ENCODE data around the gene KRIT1.

Gene KRIT1

DNA sequence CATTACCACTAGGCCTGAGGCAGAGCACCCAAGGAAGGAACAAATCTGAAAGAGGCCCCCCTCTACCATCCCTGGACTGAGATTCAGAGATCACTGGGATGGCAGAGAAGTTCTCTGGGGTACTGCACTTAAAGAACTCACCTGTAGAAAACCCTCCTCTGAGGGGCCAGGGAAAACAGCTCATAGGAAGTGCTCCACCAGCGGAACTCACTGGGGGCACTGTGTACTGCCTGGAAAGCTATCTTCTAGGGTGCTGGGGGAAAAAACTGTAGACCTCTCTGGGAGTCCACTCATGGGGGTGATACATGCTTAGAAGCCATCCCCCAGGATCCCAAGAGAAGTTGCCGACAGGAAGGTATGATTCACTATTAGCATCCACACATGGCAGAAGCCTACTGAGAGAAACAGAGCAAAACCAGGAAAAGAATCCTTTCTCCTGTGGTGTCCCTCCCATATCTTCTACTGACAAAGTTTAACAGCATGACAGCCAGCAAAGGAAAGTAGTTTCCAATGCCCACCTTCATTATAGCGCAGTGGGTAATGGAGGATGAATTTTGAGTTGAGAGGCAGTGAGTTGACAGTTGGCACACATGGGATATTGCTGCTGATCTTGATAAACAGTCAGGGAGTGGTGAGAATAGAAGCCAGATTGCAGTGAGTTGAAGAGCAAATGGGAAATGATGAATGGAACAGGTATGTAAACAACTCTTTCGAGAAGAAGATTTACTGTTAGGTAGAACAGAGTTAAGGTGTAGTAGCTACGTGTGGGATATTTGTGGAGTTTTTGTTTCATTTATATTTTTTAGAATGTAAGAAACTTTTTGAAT is 20.9 kb upstream of the KRIT1 start:
- H2BK120ac ChIP-seq (ENCODE audit: low read depth, low read length), result no peak overlapping the region
- no peak overlapping the region for H2BK15ac ChIP-seq (ENCODE audit: low read length)
- no peak overlapping the region for H3K23ac ChIP-seq (ENCODE audit: low read depth, low read length, poor library complexity)
- no peak overlapping the region for H3K4me2 ChIP-seq (ENCODE audit: insufficient read depth, low read length, poor library complexity, severe bottlenecking)
- no peak overlapping the region for H4K8ac ChIP-seq (ENCODE audit: low read depth, low read length)
- no peak overlapping the region for H3K4ac ChIP-seq (ENCODE audit: low read length)
- no peaks in the 10 kb centered on the region for H3K79me1 ChIP-seq (ENCODE audit: low read depth, low read length)
- H3K14ac ChIP-seq (ENCODE audit: low read length), result no peak overlapping the region
- H4K91ac ChIP-seq (ENCODE audit: low read depth, low read length, poor library complexity), result no peak overlapping the region
- H3K36me3 ChIP-seq (replicated peaks in 1 of 2; ENCODE audit: control insufficient read depth in 2 of 2, insufficient read depth in 2 of 2, low read length in 2 of 2), result no peaks in the 10 kb centered on the region
- H3K4me1 ChIP-seq (ENCODE audit: control insufficient read depth in 2 of 2, insufficient read depth in 1 of 2, low read depth in 1 of 2, low read length in 2 of 2), result no peaks in the 10 kb centered on the region
- H3K4me3 ChIP-seq (ENCODE audit: low read length in 2 of 2), result no peak overlapping the region
- no peak overlapping the region for H2AK5ac ChIP-seq (ENCODE audit: low read depth, low read length)
- no peak overlapping the region for H3K9ac ChIP-seq (ENCODE audit: low read depth, low read length, poor library complexity)
- no peak overlapping the region for H3K27ac ChIP-seq (replicated peaks; ENCODE audit: low read length)
- no peak overlapping the region for H3K18ac ChIP-seq (ENCODE audit: low read length)
- no peak overlapping the region for H2AFZ ChIP-seq (ENCODE audit: low read length)
- no peak overlapping the region for H2BK5ac ChIP-seq (ENCODE audit: low read length)
- DNase-seq (ENCODE audit: low spot score), result no peak
- H3K9me3 ChIP-seq (replicated peaks in 1 of 2; ENCODE audit: control insufficient read depth in 2 of 2, insufficient read depth in 1 of 2, low read depth in 1 of 2, low read length in 2 of 2), result peaks cover 0 to 17% of the 10 kb centered on the region in 2 donors
- H2BK12ac ChIP-seq (ENCODE audit: low read length), result no peak overlapping the region
- WGBS, 2 donors (ENCODE audit: extremely low coverage in 2 of 2, insufficient read length in 2 of 2, insufficient replicate concordance in 1 of 2), result no CpG with 5 or more reads among the region's 5 CpGs
- H3K27me3 ChIP-seq (ENCODE audit: control insufficient read depth in 3 of 3, insufficient read depth in 3 of 3, low read depth in 1 of 3, low read length in 3 of 3), result no peaks in the 10 kb centered on the region

- H4K91ac ChIP-seq (ENCODE audit: low read depth, low read length, poor library complexity), result no peak overlapping the region
- no peak overlapping the region for H2BK15ac ChIP-seq (ENCODE audit: low read length)
- no peak overlapping the region for H3K27ac ChIP-seq (replicated peaks; ENCODE audit: low read length)
- H3K79me1 ChIP-seq (ENCODE audit: low read depth, low read length), result peaks cover 3% of the 10 kb centered on the region
- H3K4me1 ChIP-seq (ENCODE audit: control insufficient read depth in 2 of 2, insufficient read depth in 1 of 2, low read depth in 1 of 2, low read length in 2 of 2), result no peaks in the 10 kb centered on the region
- peaks cover under 1 to 18% of the 10 kb centered on the region in 2 donors for H3K9me3 ChIP-seq (replicated peaks in 1 of 2; ENCODE audit: control insufficient read depth in 2 of 2, insufficient read depth in 1 of 2, low read depth in 1 of 2, low read length in 2 of 2)
- no peak overlapping the region for H3K18ac ChIP-seq (ENCODE audit: low read length)
- H2BK5ac ChIP-seq (ENCODE audit: low read length), result no peak overlapping the region
- H2AFZ ChIP-seq (ENCODE audit: low read length), result no peak overlapping the region
- WGBS, 2 donors (ENCODE audit: extremely low coverage in 2 of 2, insufficient read length in 2 of 2, insufficient replicate concordance in 1 of 2), result no CpG with 5 or more reads among the region's 7 CpGs
- no peak overlapping the region for H2BK12ac ChIP-seq (ENCODE audit: low read length)
- no peaks in the 10 kb centered on the region for H3K27me3 ChIP-seq (ENCODE audit: control insufficient read depth in 3 of 3, insufficient read depth in 3 of 3, low read depth in 1 of 3, low read length in 3 of 3)
- no peak overlapping the region for H2AK5ac ChIP-seq (ENCODE audit: low read depth, low read length)
- no peak overlapping the region for H3K4me3 ChIP-seq (ENCODE audit: low read length in 2 of 2)
- H3K4ac ChIP-seq (ENCODE audit: low read length), result no peak overlapping the region
- no peak overlapping the region for H2BK120ac ChIP-seq (ENCODE audit: low read depth, low read length)
- no peak for DNase-seq (ENCODE audit: low spot score)
- H3K4me2 ChIP-seq (ENCODE audit: insufficient read depth, low read length, poor library complexity, severe bottlenecking), result no peak overlapping the region
- no peak overlapping the region for H4K8ac ChIP-seq (ENCODE audit: low read depth, low read length)
- H3K14ac ChIP-seq (ENCODE audit: low read length), result no peak overlapping the region
- H3K23ac ChIP-seq (ENCODE audit: low read depth, low read length, poor library complexity), result no peak overlapping the region
- H3K36me3 ChIP-seq (replicated peaks in 1 of 2; ENCODE audit: control insufficient read depth in 2 of 2, insufficient read depth in 2 of 2, low read length in 2 of 2), result peaks cover 1 to 9% of the 10 kb centered on the region in 2 donors
- H3K9ac ChIP-seq (ENCODE audit: low read depth, low read length, poor library complexity), result no peak overlapping the region
Measured at GRCh38 chr7:92260248-92260781, 14.6 kb upstream of the KRIT1 start.

DNA sequence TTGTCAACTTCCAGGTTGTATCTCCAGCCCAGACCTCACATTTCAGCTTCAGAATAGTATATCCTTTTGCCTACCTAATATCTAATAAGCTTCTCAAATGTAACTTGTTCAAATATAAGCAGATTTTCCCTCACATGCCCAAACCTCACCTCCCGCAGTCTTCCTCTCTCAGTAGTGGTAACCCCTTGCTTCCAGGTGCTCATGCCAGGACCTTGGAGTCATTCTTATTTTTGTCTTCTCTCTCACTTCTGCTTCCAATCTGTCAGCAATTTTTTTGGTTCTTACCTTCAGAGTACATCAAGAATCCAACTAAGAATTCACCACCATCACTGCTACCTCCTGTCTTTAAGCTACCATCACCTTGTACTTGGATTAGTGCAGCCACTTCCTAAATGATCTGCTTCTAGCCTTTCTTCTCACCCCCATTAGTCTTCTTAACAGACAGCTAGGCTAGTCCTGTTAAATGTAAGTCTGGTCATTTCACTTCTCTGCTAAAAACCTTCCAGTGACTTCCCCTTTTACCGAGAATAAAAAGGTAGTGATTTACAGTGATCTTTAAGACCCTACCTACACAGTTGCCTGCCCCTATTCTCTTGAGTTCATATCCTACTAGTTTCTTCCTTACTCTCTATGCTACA is 14.0 kb upstream of the KRIT1 start:
- H2BK12ac ChIP-seq (ENCODE audit: low read length), result no peak overlapping the region
- H3K9me3 ChIP-seq (replicated peaks in 1 of 2; ENCODE audit: control insufficient read depth in 2 of 2, insufficient read depth in 1 of 2, low read depth in 1 of 2, low read length in 2 of 2), result peaks cover 2 to 21% of the 10 kb centered on the region in 2 donors

GRCh38 chr7:92259062-92259461 is 13.3 kb upstream of the KRIT1 start:
- Histone ChIP-seq H3K27ac (replicated peaks; ENCODE audit: low read length) (no peak overlapping the region), H4K91ac (ENCODE audit: low read depth, low read length, poor library complexity) (no peak overlapping the region), H3K4me1 (ENCODE audit: control insufficient read depth in 2 of 2, insufficient read depth in 1 of 2, low read depth in 1 of 2, low read length in 2 of 2) (no peaks in the 10 kb centered on the region), H2BK15ac (ENCODE audit: low read length) (no peak overlapping the region), H3K4me2 (ENCODE audit: insufficient read depth, low read length, poor library complexity, severe bottlenecking) (no peak overlapping the region), H2AK5ac (ENCODE audit: low read depth, low read length) (no peak overlapping the region), H2BK120ac (ENCODE audit: low read depth, low read length) (no peak overlapping the region), H3K14ac (ENCODE audit: low read length) (no peak overlapping the region), H3K23ac (ENCODE audit: low read depth, low read length, poor library complexity) (no peak overlapping the region), H3K9me3 (replicated peaks in 1 of 2; ENCODE audit: control insufficient read depth in 2 of 2, insufficient read depth in 1 of 2, low read depth in 1 of 2, low read length in 2 of 2) (peaks cover 2 to 23% of the 10 kb centered on the region in 2 donors), H4K8ac (ENCODE audit: low read depth, low read length) (no peak overlapping the region), H2AFZ (ENCODE audit: low read length) (no peak overlapping the region), H3K79me1 (ENCODE audit: low read depth, low read length) (peaks cover 3% of the 10 kb centered on the region), H3K36me3 (replicated peaks in 1 of 2; ENCODE audit: control insufficient read depth in 2 of 2, insufficient read depth in 2 of 2, low read length in 2 of 2) (peaks cover 1 to 9% of the 10 kb centered on the region in 2 donors), H3K4ac (ENCODE audit: low read length) (no peak overlapping the region), H2BK5ac (ENCODE audit: low read length) (no peak overlapping the region), H3K4me3 (ENCODE audit: low read length in 2 of 2) (no peak overlapping the region), H3K9ac (ENCODE audit: low read depth, low read length, poor library complexity) (no peak overlapping the region), H3K27me3 (ENCODE audit: control insufficient read depth in 3 of 3, insufficient read depth in 3 of 3, low read depth in 1 of 3, low read length in 3 of 3) (no peaks in the 10 kb centered on the region), H2BK12ac (ENCODE audit: low read length) (no peak overlapping the region), H3K18ac (ENCODE audit: low read length) (no peak overlapping the region)
- no peak for DNase-seq (ENCODE audit: low spot score)
- WGBS, 2 donors (ENCODE audit: extremely low coverage in 2 of 2, insufficient read length in 2 of 2, insufficient replicate concordance in 1 of 2), result no CpG with 5 or more reads among the region's 4 CpGs

More for the DNA sequence above, 14.0 kb upstream of the KRIT1 start:
- Histone ChIP-seq H2BK5ac (ENCODE audit: low read length) (no peak overlapping the region), H4K91ac (ENCODE audit: low read depth, low read length, poor library complexity) (no peak overlapping the region), H3K27me3 (ENCODE audit: control insufficient read depth in 3 of 3, insufficient read depth in 3 of 3, low read depth in 1 of 3, low read length in 3 of 3) (no peaks in the 10 kb centered on the region), H3K79me1 (ENCODE audit: low read depth, low read length) (peaks cover 3% of the 10 kb centered on the region), H3K4ac (ENCODE audit: low read length) (no peak overlapping the region), H3K36me3 (replicated peaks in 1 of 2; ENCODE audit: control insufficient read depth in 2 of 2, insufficient read depth in 2 of 2, low read length in 2 of 2) (peaks cover 1 to 9% of the 10 kb centered on the region in 2 donors), H3K18ac (ENCODE audit: low read length) (no peak overlapping the region), H3K27ac (replicated peaks; ENCODE audit: low read length) (no peak overlapping the region), H3K4me1 (ENCODE audit: control insufficient read depth in 2 of 2, insufficient read depth in 1 of 2, low read depth in 1 of 2, low read length in 2 of 2) (no peaks in the 10 kb centered on the region), H3K4me2 (ENCODE audit: insufficient read depth, low read length, poor library complexity, severe bottlenecking) (no peak overlapping the region), H3K23ac (ENCODE audit: low read depth, low read length, poor library complexity) (no peak overlapping the region), H2BK120ac (ENCODE audit: low read depth, low read length) (no peak overlapping the region), H4K8ac (ENCODE audit: low read depth, low read length) (no peak overlapping the region), H3K9ac (ENCODE audit: low read depth, low read length, poor library complexity) (no peak overlapping the region), H2AK5ac (ENCODE audit: low read depth, low read length) (no peak overlapping the region), H2BK15ac (ENCODE audit: low read length) (no peak overlapping the region), H2AFZ (ENCODE audit: low read length) (no peak overlapping the region), H3K14ac (ENCODE audit: low read length) (no peak overlapping the region), H3K4me3 (ENCODE audit: low read length in 2 of 2) (no peak overlapping the region)
- DNase-seq (ENCODE audit: low spot score), result no peak
- no CpG with 5 or more reads among the region's 2 CpGs for WGBS, 2 donors (ENCODE audit: extremely low coverage in 2 of 2, insufficient read length in 2 of 2, insufficient replicate concordance in 1 of 2)
